HG03354 (cell line): ENCODE results near the gene AHDC1.
"Not testable (repeated sequence)": the region's sequence is repeated elsewhere in the genome, so short reads cannot be mapped to it uniquely, and the experiment has no call there.

ENCODE experiments used
- ATAC-seq: cut with Tn5 transposase; IDR thresholded peaks from one replicate; pipeline ENCODE4 v1.9.1; 2021; ENCODE audit warnings: mild to moderate bottlenecking; ENCODE audit not compliant: unreplicated experiment, poor library complexity, severe bottlenecking

AHDC1 gene

DNA sequence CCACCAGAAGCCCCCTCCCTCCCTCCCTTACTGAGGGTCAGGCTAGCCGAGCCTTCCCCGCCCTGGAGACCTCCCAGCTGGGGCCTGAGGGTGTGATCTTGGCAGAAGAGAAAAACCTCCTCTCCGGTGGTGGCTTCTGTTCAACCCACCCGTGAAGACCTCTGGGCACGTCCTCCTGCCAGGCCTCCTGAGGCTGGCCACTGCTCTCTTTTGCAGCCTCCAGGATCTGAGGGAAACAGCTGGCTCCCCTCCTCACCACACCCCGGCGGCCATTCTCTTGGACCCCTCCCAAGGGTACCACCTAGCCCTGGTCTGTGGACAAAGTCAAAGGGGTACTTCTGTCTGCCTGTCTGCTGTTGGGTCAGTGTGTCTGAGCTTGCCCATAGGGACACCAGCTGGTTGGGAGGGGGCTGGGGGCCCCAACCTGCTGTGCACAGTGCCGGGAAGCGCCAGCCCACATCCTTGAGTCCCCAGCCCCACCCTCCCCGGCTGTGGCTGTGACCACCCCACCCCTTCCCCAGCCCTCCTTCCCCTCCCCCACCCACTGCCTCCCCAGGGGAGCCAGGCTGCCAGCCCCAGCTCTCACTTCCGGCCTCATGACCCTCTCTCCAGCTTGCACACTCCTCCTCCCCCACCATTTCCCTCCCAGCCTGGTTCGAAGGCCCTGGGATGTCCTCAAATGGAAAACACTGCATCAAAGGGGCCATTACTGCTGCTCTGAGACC, 48.1 kb downstream of the AHDC1 start:
- no peak for ATAC-seq

DNA sequence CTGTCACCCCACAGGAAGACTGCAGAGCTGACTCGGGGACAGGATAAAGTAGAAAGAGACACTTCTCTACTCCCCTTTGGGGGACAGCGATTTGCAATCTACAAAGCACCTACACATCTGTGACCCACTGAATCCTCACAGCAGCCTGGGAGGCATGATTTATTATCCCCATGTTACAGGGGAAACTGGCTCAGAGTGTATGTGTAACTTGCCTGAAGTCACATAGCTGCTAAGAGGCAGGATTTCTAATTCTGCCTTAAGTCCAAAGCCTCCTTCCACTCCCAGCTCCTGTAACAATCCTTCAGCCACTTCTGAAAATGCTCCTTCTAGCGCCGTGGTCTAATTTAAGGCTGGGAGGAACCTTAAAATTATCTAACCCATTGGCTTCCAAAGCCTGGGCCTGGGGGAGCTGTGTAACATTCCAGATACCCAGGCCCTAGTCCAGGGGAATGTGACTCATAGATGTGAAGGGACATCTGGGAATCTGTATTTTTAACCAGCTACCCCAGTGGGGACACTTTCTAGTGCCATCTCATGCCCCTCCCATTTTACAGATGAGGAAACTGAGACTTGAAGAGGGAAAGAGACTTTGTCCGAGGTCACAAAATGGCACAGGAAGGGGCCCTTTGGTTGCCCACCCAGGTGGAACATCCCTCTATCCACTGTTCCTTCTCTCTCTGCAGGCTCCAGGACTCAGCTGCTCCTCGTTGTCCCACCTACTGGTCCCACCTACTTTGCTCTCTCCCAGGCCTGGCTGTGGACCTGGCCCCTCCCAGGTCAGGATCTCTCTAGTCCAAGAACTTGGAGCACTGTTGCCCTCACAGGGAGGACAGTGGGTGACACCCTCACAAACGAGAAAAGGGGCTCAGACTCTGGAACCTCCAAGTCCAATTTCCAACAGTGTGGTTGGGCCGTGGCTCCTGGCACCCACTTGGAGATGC, 48.9 kb downstream of the AHDC1 start:
- ATAC-seq: no peak

DNA sequence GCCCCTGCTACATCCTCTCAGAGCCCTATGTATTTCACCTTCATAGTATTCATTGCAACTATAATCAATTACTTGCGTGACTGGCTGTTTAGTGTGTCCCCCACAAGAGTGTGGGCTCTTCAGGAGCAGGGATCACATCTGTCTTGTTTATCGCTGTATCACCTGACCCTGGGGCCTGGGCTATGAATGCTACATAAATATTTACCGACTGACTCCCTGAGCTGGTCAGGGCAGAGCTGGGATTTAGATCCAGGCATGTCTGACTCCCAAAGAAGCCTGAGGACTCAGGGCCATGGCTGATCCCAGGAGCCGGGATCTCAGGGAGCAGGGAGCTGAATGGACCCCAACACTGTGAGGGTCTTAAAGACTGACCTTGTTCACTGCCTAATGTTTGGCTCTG, 49.7 kb downstream of the AHDC1 start:
- ATAC-seq: no peak

DNA sequence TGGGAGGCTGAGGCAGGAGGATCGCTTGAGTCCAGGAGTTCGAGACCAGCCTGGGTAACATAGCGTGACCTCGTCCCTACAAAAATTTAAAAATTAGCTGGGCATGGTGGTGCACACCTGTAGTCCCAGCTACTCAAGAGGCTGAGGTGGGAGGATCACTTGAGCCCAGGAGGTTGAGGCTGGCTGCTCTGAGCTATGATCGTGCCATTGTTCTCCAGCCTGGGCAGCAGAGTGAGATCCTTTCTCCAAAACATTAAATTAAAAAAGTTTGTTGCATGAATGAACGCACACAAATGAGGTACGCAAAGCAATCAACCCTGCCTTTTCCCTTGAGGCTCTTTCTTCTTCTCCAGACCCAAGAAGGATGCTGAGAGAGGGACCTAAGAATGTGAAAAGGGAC, 50.1 kb downstream of the AHDC1 start:
- not testable (repeated sequence) for ATAC-seq

DNA sequence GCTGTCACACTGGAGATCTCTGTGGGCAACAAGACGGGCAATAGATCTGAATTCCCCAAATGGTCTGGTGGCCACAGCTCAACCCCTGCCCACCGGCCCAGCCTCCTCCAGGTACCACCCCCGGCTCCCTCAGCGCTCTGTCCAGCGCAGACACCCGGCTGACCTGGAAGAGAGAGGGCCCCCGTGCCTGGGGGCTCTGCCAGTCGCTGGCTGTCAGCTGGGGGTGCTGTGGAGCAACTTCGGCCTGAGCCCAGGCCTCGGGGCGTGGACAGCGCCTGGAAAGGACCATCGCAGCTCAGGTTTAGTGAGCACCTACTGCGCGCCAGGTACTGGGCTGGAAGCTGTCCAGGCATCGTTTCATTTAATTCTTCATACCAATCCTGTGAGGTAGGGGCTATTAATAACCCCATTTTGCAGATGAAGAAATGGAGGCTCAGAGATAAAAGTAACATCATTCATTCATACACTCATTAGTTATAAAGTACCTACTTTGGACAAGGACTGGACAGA, 51.0 kb downstream of the AHDC1 start:
- ATAC-seq: no peak

DNA sequence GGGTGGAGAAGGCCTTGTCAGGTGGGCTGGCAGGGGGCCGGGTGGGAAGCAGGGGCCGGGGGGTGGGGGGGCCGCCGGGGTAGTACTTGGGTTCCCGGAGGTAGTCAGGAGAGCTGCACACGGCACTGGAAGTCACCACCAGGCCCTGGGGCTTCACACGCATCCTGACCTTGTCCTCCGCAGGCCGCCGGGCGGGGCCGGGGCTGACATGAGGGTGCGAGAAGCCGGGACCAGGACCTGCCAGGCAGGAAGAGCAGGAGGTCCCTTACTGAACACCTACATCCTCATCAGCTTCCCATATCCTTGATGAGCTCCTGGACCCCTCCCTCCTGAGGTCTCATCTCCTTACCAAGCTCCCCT, 52.0 kb downstream of the AHDC1 start:
- ATAC-seq: no peak

DNA sequence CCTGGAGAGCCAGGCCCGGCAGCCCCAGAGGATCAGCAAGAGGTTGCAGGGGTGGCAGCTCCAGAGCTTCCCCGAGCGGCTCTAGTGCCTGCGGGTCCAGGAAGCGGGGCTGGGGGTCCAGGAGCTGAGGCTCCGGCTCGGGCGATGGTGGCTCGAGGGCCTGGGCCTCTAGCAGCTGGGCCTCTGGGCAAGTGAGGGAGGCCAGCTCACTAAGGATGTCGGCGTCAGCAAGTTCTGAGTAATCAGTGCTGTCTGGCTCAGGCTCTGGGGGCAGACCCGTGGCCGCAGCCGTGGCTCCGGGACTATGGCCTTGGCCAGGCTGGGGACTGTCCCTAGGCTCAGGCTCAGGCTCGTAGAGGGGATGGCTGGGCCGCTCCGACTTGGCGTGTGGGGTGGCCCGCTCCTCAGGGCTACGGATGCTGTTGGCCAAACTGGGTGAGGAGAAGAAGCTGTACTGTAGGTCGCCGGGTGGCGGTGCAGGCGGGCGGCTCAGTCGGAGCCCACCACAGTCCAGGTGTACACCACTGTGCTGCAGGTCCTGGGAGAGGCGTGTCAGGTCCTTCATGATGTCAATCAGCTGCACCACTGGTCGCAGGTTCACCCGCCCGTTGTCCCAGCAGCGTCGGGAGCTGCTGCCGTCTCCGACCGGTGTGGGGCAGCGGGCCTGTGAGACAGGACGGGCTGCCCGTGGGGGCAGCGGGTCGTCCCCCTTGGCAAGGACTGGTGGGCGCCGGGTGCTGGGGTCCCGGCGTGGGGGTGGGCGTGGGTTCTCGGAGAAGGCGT, 52.6 kb downstream of the AHDC1 start:
- ATAC-seq: no peak

DNA sequence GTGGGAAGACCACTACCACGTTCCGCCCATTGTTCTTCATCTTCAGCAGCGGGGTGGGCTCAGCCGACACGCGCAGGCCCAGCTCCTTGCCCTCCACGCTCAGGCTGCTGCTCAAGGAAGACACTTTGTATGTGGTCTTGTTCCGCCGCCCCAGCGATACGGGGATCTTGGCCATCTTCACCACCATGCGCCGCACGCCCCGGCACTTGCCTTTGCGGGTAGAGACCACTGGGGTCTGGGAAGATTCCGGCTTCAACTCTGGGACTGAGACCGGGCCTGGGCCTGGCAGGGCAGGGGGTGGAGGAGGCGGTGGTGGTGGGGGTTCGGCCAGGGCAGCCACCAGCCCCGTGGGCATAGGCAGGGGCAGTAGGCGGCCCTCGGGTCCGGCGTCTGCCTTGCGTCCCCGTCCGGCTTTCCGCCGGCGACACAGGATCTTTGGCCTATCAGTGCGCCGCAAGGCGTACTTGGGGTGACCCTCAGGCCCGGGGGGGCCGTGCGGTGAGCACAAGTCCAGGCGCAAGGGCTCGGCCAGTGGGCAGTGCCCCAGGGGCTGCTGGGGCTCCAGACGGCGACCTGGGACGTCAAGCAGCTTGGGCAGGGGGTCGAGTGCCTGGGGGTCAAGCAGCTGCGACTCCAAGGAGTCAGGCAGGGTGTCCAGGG, 53.3 kb downstream of the AHDC1 start:
- ATAC-seq: no peak

DNA sequence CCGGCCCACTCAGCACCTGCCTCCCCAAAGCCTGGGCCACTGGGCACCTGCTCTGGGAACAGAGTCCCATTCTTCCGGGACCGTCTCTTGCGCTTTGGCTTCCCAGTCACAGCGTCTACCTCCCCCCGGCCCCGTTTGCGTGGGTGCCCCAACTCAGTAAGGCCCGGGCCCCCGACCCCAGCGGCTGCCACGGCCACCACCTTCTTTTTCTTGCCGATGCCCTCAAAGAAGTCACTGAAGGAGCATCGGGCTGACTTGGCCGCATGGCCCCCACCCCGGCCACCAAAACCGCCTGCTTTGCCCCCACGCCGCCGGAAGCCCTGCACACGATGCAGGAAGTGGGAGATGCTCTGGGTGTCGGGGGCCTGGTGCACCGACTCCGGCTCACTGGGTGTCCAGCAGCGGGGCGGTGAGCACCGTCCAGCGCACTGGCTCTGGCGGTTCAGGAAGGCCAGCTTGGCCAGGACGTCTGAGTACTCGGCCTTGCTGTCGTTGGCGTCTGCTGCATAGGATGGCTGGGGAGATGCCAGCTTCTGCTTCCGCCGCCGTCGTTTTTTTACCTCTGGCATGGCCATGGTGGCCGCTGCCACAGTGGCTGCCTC, 54.0 kb downstream of the AHDC1 start:
- no peak for ATAC-seq

DNA sequence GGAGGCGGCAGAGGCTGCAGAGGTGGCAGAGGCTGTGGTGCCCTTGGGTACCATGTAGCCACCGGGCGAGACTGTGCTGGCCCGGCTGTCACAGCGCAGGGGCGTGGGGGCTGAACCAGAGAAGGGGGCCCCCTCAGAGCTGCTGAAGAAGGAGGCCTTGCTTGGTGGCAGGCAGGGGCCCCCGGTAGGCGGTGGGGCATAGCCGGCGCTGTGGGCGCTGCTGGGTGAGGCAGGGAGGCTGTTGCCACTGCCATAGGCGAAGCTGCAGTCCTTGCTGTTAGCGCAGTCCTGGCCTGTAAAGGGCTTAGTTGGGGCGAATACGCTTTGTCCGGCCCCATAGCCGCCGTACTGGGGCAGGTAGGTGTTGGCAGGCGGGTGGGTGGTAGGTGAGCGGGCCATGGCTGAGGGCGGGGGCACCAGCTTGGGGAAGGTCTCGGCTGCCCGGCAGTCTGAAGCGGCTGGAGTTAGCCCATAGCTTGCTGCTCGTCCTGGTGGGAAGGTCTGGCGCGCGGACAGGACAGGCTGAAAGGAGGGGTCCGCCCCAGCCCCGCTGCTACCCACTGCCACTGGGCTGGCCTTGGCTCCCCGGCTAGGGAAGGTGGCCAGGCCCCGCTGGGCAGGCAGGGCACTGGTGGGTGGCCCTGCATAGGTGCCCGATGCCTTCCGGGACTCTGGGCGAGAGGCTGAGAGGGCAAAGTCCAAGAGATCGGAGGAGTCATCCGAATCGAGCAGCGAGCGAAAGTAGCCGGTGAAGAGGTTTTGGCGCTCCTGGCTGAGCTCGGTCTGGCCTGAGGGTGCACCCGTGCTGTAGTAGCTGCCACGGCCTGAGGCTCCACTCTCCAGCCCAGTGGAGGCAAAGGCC, 54.9 kb downstream of the AHDC1 start:
- no peak for ATAC-seq

DNA sequence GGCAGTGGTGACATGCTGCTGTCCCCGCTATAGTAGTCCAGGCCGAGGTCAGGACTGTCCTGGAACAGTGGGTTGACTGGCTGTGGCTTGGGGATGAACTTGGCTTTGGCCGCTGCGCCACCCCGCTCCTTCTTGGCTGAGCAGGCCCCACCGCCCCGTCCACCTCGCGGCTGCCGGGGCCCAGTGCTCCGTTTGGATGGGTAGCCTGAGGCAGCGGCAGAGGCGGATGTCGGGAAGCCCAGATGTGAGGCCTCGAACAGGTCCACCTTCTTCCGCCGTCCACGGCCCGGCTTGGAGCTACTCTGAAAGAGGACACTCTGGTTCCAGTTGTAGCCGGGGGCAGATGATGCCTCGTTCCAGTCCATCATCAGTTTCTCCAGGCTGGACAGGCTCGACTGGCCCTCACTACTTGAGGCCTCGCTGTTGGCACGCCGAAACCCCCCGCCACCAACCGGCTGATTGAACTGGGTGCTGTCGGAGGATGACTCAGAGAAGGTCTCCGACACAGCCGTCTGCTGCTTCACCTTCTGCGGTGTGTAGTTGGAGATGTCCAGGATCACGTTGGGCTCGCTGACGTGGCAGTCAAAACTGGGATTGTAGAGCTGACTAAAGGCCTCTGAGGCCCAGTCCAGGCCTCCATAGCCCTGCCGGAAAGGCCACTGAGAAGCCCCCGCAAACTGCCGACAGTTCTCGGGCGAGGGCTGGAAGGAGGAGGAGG, 55.6 kb downstream of the AHDC1 start:
- ATAC-seq: no peak

DNA sequence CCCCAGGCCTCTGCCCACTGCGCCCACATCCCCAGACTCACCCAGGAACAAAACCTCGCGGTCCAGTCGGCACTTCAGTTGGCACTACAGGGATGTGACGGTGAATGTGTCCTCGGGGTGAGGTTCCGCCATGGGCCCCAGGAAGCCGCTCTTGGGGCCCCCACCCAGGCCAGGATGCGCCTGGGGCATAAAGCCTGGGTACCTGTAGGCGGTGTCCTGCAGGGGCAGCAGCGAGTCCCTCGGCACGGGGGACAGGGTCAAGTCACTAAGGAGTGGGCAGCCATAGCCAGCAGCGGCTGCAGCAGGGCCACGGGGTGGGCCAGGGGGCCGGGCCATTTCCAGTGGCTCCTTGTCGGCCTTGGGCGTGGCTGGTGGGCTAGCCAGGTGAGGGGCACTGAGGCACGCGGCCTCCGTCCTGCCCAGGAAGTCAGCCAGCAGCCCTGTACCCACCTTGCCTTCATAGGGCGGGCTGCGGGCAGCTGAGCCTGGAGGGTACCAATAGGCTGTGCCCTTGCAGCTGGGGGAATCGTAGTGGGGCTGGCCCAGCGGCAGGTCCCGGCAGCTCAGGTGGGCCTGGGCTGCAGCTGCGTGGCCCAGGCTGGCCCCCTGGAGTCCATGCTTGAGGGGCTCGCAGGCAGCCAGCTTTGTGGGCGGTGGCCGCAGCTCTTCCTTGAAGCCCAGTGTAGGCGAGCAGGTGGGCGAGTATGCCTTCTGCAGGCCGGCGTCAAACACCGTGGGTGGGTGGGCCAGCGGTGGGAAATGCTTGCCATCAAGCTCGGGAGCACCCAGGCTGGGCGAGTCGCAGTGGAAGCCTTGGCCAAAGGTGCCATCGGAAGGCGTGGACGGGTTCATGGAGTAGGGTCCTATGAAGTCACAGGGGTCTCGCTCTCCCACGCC, 56.5 kb downstream of the AHDC1 start:
- no peak for ATAC-seq

DNA sequence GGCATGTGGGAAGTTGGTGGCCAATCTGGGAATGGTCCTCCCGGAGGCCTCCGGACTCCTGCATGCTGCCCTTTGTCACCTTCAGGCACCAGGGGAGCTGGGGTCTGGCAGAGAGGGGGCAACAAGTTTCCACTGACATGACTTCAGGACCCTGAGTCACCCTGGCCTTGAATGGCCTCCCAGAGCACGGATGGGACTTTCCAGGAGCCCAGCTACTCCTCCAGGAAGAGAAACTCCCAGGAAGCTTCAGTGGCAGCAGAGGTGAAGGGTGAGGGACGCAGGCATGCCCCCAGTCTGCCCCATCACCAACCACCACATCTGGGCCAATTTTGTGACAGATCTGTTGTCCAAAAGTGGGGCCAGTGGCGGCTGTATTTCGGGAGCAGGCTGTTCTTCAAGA, 58.1 kb downstream of the AHDC1 start:
- no peak for ATAC-seq

DNA sequence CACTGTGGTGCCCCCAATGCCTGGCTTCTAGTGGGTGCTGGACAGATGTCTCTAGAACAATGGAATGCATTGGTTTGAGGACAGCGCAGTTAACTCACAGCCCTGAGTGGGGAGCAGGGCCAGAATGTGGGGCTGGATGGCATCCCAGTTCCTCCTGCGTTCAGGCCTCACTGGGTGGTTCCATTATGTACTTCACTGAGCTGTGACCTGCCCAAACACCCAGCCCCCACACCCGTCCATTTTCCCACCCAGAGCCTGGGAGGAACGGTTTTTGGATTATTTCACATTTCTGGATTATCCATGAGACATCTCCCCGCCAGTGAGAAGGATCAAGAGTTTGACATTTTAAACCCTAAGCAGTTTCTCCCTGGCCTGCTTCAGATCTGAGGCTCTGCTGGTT, 58.7 kb downstream of the AHDC1 start:
- no peak for ATAC-seq

DNA sequence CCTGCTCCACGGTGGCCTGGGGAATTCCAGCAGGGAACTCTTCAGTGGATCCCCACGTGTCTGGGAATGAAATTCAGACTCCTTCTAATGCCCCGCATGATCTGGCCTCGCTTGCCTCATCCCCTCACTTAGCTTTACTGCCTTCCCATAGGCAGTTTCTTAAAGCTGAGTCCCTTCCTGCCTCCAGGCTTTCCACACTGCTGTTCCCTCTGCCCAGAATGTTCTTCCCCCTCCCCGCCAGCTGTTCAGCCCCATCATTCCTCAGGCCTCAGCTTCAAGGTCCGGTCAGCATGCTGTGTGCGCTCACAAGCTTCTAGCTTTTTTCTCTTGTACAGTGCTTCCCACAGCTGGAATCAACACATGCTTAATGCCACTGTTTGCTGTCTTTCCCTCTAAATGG, 59.1 kb downstream of the AHDC1 start:
- ATAC-seq: no peak

DNA sequence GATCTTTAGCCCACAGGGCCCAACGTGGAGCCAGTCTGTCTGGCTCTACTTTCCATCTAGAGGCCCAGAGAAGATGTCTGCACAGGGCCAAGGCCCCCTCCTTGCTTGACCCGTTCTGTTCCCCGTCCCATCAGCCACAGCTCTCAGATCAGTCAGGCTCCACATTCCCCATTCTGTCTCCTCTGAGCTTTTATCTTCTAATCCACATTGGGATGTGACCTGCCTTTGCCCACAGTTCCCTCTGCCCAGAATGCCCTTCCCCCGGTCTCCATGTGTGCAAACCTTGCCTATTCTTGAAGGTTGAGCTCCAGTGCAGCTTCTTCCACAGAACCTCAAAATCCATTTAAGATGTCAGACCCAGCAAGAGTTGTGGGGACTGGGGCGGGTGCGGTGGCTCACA, 60.7 kb downstream of the AHDC1 start:
- ATAC-seq: no peak
